ENCODE data around the gene SLC27A1. TPM values are rescaled to one million over a fixed set of nuclear protein-coding genes. Genes with fewer than 3 reads are reported as not detected.

The SLC27A1 gene
- total and polyA plus RNA-seq, 2 donors (not counting 3 experiments of a cell fraction or from before 2014, with no cell fraction given), result 10.4 to 13.5 TPM

DNA sequence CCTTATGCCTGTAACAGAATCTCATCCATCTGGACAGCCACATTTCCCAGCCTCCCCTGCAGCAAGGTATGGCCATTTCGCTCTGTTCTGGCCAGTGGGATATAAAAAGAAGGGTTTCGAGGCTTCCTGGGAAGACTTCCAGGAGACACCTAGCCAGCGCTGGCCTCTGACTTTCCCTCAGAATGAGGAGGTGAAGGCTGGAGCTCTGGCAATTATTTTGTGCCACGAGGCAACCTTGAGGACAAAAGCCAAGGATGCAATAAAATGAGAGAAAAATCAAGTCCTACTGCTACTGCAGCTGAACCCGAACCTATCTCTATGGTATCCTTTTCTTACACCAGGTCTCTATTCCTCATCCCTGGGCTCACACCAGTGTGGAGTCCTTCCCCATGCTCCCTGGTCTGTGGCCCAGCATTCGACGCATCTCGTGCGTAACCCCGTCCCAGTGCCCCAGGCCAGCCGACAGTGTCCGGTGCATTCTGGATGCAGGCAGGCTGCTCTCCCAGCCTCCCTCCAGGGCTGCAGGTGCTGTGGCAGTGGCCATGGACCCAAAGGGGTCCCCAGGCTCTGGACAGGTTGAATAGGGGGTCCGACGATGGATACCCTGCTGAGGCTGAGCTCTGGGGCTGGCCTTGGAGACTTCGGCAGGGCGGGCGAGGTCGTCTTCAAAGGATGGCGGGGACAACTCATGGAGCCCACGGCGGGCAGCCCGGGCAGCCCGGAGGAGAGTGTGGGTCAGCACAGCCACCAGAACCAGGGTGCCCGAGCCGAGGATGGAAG, 34.0 kb upstream of the SLC27A1 start:
- ChIA-PET CTCF (interaction anchor here (1.2 kb wide), 1 partner anchor 11 kb away, joined by 8 read pairs; the partner anchor contains the start of gene TMEM221), POLR2A (no interaction called here)
- Histone ChIP-seq H3K4me3 (replicated peaks in 1 of 3; ENCODE audit: insufficient read depth in 1 of 3, low read depth in 1 of 3, low read length in 3 of 3) (no peak overlapping the region), H3K36me3 (ENCODE audit: control insufficient read depth in 2 of 2, extremely low read depth in 1 of 2, insufficient read depth in 2 of 2, low read length in 2 of 2) (no peaks in the 10 kb centered on the region), H3K27me3 (ENCODE audit: control insufficient read depth in 2 of 2, insufficient read depth in 2 of 2, low read length in 2 of 2) (no peaks in the 10 kb centered on the region), H3K9ac (replicated peaks; ENCODE audit: extremely low read depth, insufficient read depth, low read length) (no peak overlapping the region), H3K4me1 (ENCODE audit: control insufficient read depth, extremely low read depth, insufficient read depth, low read length) (no peaks in the 10 kb centered on the region), H3K27ac (ENCODE audit: insufficient read depth, low read depth, low read length) (no peak overlapping the region), H4K20me1 (replicated peaks; ENCODE audit: control insufficient read depth, extremely low read depth, insufficient read depth, low read length) (no peaks in the 10 kb centered on the region), H3K9me1 (replicated peaks; ENCODE audit: control insufficient read depth, extremely low read depth, insufficient read depth, low read length) (no peaks in the 10 kb centered on the region), H3K4me2 (ENCODE audit: insufficient read depth, low read length) (no peak overlapping the region), H3K9me3 (replicated peaks; ENCODE audit: control insufficient read depth, insufficient read depth, low read length) (no peaks in the 10 kb centered on the region), H2AFZ (ENCODE audit: low read depth, low read length) (no peak overlapping the region), H3K79me2 (ENCODE audit: control insufficient read depth, insufficient read depth, low read length) (no peaks in the 10 kb centered on the region)
- TF ChIP-seq POLR2A (IDR thresholded peaks at IDR 0.05; ENCODE audit: low read depth, low read length) (no peak), POLR2AphosphoS5 (IDR thresholded peaks at IDR 0.05; ENCODE audit: insufficient read depth, low read depth, low read length) (no peak), EZH2 (IDR thresholded peaks at IDR 0.05; ENCODE audit: borderline replicate concordance, low read depth, low read length, severe bottlenecking) (no peak), FOS (IDR thresholded peaks at IDR 0.05; ENCODE audit: borderline replicate concordance, insufficient read depth, low read length) (no peak), GATA2 (IDR thresholded peaks at IDR 0.05; ENCODE audit: insufficient read depth, insufficient read length, low read depth, low read length) (no peak), MYC (IDR thresholded peaks at IDR 0.05; ENCODE audit: low read depth, low read length) (no peak)
- TF ChIP-seq, protein P1, sequence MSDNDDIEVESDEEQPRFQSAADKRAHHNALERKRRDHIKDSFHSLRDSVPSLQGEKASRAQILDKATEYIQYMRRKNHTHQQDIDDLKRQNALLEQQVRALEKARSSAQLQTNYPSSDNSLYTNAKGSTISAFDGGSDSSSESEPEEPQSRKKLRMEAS (IDR thresholded peaks at IDR 0.05; ENCODE audit: insufficient read depth, insufficient read length), result no peak
- TF ChIP-seq, protein P2, sequence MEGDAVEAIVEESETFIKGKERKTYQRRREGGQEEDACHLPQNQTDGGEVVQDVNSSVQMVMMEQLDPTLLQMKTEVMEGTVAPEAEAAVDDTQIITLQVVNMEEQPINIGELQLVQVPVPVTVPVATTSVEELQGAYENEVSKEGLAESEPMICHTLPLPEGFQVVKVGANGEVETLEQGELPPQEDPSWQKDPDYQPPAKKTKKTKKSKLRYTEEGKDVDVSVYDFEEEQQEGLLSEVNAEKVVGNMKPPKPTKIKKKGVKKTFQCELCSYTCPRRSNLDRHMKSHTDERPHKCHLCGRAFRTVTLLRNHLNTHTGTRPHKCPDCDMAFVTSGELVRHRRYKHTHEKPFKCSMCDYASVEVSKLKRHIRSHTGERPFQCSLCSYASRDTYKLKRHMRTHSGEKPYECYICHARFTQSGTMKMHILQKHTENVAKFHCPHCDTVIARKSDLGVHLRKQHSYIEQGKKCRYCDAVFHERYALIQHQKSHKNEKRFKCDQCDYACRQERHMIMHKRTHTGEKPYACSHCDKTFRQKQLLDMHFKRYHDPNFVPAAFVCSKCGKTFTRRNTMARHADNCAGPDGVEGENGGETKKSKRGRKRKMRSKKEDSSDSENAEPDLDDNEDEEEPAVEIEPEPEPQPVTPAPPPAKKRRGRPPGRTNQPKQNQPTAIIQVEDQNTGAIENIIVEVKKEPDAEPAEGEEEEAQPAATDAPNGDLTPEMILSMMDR (IDR thresholded peaks at IDR 0.05; ENCODE audit: extremely low read depth in 1 of 2, insufficient read depth in 1 of 2, low read depth in 1 of 2, low read length in 2 of 2), result no peak
- intact Hi-C loops (cut with micrococcal nuclease) (no loop called here), dilution Hi-C loops (cut with MboI; ENCODE audit: extremely low pct_ligation_motif_present, low sequenced_read_pairs) (no loop called here)
- FAIRE-seq, result no peak
- DNase-seq (ENCODE audit: low read depth, low spot score), result no peak
- BruUV-seq (replicated peaks), result no TSS peak

Data from endothelial cell of umbilical vein (primary cell).